Calu3 (cell line): Measurements from ENCODE around the gene SPR. TPM values are rescaled to one million over a fixed set of nuclear protein-coding genes. Genes with fewer than 3 reads are reported as not detected.

Source experiments
- BruUV-seq: library from RNA; stranded (reverse); fragments of 400-500 nt; replicated peaks from 2 replicates; lab custom pipeline; 2021; lab: Mats Ljungman, UMichigan
- CTCF ChIA-PET: fragments of 300-600 bp; sonication (Branson Sonifier 250); formaldehyde crosslinking; loops from one replicate; lab custom pipeline; 2022; ENCODE audit warnings: antibody characterized with exemption; lab: Charles Lee
- DNase-seq: peaks from one replicate; pipeline ENCODE4 v3.0.0; 2022
- H3K27ac Mint-ChIP-seq: one replicate; pipeline ENCODE4 v1.8.0; 2022; ENCODE audit warnings: mixed read lengths; ENCODE audit not compliant: unreplicated experiment
- H3K27me3 Mint-ChIP-seq: one replicate; pipeline ENCODE4 v1.8.0; 2022; ENCODE audit warnings: mixed read lengths; ENCODE audit not compliant: unreplicated experiment
- H3K36me3 Mint-ChIP-seq: one replicate; pipeline ENCODE4 v1.8.0; 2022; ENCODE audit warnings: mild to moderate bottlenecking, moderate library complexity, mixed read lengths; ENCODE audit not compliant: insufficient read depth, unreplicated experiment
- H3K4me1 Mint-ChIP-seq: one replicate; pipeline ENCODE4 v1.8.0; 2022; ENCODE audit warnings: mild to moderate bottlenecking, low read depth, mixed read lengths; ENCODE audit not compliant: unreplicated experiment
- H3K4me3 Mint-ChIP-seq: one replicate; pipeline ENCODE4 v1.8.0; 2022; ENCODE audit warnings: mild to moderate bottlenecking, low read depth, moderate library complexity, mixed read lengths; ENCODE audit not compliant: unreplicated experiment
- H3K9me3 Mint-ChIP-seq: one replicate; pipeline ENCODE4 v1.8.0; 2022; ENCODE audit warnings: low read depth, mixed read lengths; ENCODE audit not compliant: unreplicated experiment
- intact Hi-C: fragments of 100-400 bp; cut with micrococcal nuclease; formaldehyde crosslinking; loops from one replicate; pipeline ENCODE4 v1.10.0; 2022; ENCODE audit not compliant: unreplicated experiment
- total RNA-seq: library from RNA; stranded (reverse); gene quantifications from 2 replicates; pipeline ENCODE4 v1.2.3, GENCODE V29; 2022
- TF ChIP-seq, protein P1 (sequence below): fragments of 200-600 bp; IDR thresholded peaks from one replicate; pipeline ENCODE4 v1.8.0; 2022; ENCODE audit warnings: antibody characterized with exemption; ENCODE audit not compliant: unreplicated experiment

SPR gene
- total RNA-seq, 1 experiment from 2014 or later: 71.1 TPM

DNA sequence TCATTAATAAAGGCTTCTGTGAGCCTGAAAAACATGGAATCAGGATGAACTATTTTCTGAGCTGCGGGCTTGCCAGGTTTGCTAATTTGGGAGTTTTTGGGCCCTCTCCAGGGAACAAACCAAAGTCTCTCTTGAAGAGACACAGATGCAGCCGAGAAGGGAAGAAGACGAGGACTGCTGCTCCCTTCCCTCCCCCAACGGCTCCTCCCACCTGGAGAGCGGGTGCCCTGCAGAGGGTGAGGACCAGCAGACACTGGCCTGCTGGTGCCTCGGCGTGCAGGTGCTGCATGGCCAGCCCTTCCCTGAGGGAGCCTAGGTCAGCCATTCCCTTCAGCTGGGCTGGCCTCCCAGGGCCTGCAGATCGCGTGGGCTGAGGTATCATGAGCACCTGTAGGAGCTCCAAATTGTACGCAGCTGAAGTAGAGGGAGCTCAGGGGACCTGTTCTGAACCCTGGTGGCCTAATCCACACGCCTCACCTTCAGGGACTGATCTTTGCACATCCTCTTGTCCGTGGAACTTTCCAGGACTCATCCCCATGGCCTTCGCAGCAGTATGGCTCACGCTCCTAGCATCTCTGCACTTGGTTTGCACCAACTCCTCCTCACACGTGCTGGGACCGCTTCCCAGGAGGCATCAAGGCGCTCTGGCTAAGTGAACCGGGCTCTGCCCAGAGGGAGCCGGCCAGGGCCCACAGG lies 49.6 kb downstream of the SPR start:
- Mint-ChIP-seq H3K27me3 (peaks cover 39% of the 10 kb centered on the region), H3K4me1 (no peaks in the 10 kb centered on the region)

DNA sequence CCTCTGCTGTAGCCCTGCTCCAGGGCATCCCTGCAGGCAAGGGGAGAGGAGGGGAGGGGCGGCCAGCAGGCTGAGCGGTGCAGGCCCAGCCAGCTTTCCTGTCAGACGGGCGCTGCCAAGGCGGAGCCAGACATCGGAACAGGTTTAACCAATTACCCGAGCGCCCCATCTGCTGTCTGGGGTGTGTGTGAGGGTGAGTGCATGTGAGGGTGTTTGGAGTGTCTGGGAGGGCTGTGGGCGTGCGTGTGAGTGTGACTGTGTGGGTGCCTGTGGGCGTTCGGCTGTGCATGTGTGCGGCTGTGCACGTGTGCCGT lies 50.1 kb downstream of the SPR start:
- Mint-ChIP-seq H3K36me3 (peaks cover 4% of the 10 kb centered on the region), H3K4me1 (no peaks in the 10 kb centered on the region), H3K27me3 (peaks cover 39% of the 10 kb centered on the region), H3K9me3 (no peaks in the 10 kb centered on the region), H3K4me3 (no peak overlapping the region), H3K27ac (no peak overlapping the region)
- intact Hi-C loops: no loop called here
- CTCF ChIA-PET: interaction anchor here (0.6 kb wide), 1 partner anchor 16 kb away, joined by 3 read pairs; no protein-coding TSS in a partner anchor
- TF ChIP-seq, protein P1, sequence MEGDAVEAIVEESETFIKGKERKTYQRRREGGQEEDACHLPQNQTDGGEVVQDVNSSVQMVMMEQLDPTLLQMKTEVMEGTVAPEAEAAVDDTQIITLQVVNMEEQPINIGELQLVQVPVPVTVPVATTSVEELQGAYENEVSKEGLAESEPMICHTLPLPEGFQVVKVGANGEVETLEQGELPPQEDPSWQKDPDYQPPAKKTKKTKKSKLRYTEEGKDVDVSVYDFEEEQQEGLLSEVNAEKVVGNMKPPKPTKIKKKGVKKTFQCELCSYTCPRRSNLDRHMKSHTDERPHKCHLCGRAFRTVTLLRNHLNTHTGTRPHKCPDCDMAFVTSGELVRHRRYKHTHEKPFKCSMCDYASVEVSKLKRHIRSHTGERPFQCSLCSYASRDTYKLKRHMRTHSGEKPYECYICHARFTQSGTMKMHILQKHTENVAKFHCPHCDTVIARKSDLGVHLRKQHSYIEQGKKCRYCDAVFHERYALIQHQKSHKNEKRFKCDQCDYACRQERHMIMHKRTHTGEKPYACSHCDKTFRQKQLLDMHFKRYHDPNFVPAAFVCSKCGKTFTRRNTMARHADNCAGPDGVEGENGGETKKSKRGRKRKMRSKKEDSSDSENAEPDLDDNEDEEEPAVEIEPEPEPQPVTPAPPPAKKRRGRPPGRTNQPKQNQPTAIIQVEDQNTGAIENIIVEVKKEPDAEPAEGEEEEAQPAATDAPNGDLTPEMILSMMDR: no peak
- no TSS peak for BruUV-seq
- no peak for DNase-seq

More for the DNA sequence above, 49.6 kb downstream of the SPR start:
- no TSS peak for BruUV-seq
- no peaks in the 10 kb centered on the region for H3K9me3 Mint-ChIP-seq
- CTCF ChIA-PET: interaction anchor here (0.6 kb wide), 1 partner anchor 16 kb away, joined by 3 read pairs; no protein-coding TSS in a partner anchor
- no peak overlapping the region for H3K4me3 Mint-ChIP-seq
- peaks cover 4% of the 10 kb centered on the region for H3K36me3 Mint-ChIP-seq
- TF ChIP-seq, protein P1: no peak
- no peak overlapping the region for H3K27ac Mint-ChIP-seq
- intact Hi-C loops: no loop called here
- no peak for DNase-seq

DNA sequence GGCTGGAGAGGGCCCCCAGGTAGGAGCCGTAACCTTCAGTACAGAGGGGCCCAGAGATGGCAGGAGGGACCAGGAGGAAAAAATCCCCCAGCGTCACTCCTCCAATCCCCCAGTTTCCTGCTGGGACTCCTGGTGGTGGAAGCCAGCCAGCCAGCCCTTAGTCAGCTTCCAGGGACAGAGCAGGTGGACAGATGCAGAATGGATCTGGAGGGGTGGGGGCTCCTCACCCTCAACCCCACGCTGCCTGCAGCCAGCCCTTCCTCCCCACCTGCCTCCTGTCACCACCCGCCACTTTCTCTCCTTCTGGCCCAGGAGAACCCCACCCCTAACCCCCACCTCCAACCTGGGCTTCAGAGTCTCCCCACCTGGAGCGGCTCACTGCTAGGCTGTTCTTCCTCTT lies 51.2 kb downstream of the SPR start:
- no peak overlapping the region for H3K27ac Mint-ChIP-seq
- intact Hi-C loops: no loop called here
- H3K36me3 Mint-ChIP-seq: peaks cover 4% of the 10 kb centered on the region
- BruUV-seq: no TSS peak
- no peaks in the 10 kb centered on the region for H3K9me3 Mint-ChIP-seq
- TF ChIP-seq, protein P1: no peak
- no peak overlapping the region for H3K4me3 Mint-ChIP-seq
- CTCF ChIA-PET: interaction anchor here (1.1 kb wide), 1 partner anchor 46 kb away, joined by 3 read pairs; no protein-coding TSS in a partner anchor
- peaks cover 39% of the 10 kb centered on the region for H3K27me3 Mint-ChIP-seq
- no peak for DNase-seq
- H3K4me1 Mint-ChIP-seq: no peaks in the 10 kb centered on the region

DNA sequence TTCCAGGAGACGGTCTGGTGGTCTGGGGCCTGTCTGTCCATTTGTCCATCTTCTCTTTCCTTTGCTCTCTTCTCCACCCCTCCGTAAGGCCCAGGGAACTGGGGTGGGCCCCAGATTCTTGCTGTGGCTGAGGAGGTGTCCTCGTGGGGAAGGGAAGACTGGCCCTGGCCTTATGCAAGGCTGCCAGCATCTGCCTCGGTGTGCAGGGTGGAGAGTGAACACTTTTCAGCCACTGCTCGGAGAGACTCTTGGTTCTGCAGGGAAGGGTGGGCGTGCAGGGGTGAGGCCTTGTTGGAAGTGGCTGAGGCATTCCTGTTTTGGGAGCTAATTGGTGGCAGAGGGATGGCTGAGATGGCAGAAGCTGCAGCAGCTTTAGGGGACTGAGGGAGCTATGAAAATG lies 53.2 kb downstream of the SPR start:
- peaks cover 29% of the 10 kb centered on the region for H3K27me3 Mint-ChIP-seq
- no TSS peak for BruUV-seq
- H3K9me3 Mint-ChIP-seq: no peaks in the 10 kb centered on the region
- TF ChIP-seq, protein P1: no peak
- no peak overlapping the region for H3K4me3 Mint-ChIP-seq
- intact Hi-C loops: no loop called here
- DNase-seq: no peak
- H3K36me3 Mint-ChIP-seq: peaks cover 4% of the 10 kb centered on the region
- H3K27ac Mint-ChIP-seq: no peak overlapping the region
- no peaks in the 10 kb centered on the region for H3K4me1 Mint-ChIP-seq
- CTCF ChIA-PET: interaction anchor here (1.4 kb wide), 1 partner anchor 47 kb away, joined by 3 read pairs; no protein-coding TSS in a partner anchor
